HEK293T (cell line): Measurements from ENCODE around the gene CINP.

ENCODE experiments used
- ARNT ChIP-seq: fragments of 450-650 bp; IDR thresholded peaks from 2 replicates; pipeline ENCODE4 v1.6.1; 2017; ENCODE audit warnings: mild to moderate bottlenecking
- SP1 ChIP-seq: fragments of 450-650 bp; IDR thresholded peaks from 2 replicates; pipeline ENCODE4 v1.6.1; 2017
- TARDBP ChIP-seq: fragments of 450-650 bp; IDR thresholded peaks from 2 replicates; pipeline ENCODE4 v1.6.1; 2016

GRCh38 chr14:102387086-102387485 lies 24.4 kb upstream of the CINP start:
- TF ChIP-seq ARNT (no peak), TARDBP (no peak), SP1 (no peak)
